NCI-H345 (cell line): ENCODE results near the gene GPR158.
"Not testable (repeated sequence)": the region's sequence is repeated elsewhere in the genome, so short reads cannot be mapped to it uniquely, and the experiment has no call there.

Experiments used
- DNase-seq: peaks from one replicate; lab custom pipeline; 2025; lab: John Stamatoyannopoulos, UW

Gene GPR158

GRCh38 chr10:25297466-25297865, 122.7 kb downstream of the GPR158 start:
- DNase-seq = no peak

- DNase-seq = no peak
Measured at GRCh38 chr10:25300073-25300472, 125.3 kb downstream of the GPR158 start.

GRCh38 chr10:25304606-25305005, 129.8 kb downstream of the GPR158 start:
- no peak for DNase-seq

DNA sequence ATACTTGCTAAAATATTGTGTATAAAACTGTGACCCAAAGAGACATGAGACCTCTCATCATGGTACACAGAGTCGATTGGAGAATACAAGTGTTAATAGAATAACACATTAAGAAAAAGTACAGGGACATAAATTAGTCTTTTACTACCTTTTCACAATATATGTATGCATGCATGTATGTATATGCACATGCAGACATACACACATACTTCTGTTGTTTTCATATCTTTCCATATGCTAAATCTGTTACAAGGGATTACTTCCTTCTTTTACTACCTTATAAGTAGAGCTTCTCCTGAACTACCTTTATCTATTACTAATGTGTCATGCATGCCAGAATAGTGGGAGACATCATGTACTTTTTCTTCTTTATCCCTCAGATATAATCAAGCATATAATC, 131.6 kb downstream of the GPR158 start:
- DNase-seq = no peak

DNA sequence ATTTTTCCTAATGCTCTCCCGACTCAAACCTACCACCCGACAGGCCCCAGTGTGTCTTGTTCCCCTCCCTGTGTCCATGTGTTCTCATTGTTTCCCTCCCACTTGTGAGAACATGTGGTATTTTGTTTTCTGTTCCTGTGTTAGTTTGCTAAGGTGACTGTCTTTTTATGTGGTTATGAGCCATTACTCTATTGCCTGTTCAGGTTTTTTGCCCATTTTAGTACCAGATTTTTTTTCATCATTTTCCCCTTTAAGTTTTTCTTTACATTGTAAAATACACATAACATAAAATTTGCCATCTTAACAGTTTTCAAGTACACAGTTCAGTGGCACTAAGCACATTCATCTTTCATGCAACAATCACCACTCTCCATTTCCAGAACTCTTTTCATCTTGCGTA, 133.5 kb downstream of the GPR158 start:
- no peak for DNase-seq

DNA sequence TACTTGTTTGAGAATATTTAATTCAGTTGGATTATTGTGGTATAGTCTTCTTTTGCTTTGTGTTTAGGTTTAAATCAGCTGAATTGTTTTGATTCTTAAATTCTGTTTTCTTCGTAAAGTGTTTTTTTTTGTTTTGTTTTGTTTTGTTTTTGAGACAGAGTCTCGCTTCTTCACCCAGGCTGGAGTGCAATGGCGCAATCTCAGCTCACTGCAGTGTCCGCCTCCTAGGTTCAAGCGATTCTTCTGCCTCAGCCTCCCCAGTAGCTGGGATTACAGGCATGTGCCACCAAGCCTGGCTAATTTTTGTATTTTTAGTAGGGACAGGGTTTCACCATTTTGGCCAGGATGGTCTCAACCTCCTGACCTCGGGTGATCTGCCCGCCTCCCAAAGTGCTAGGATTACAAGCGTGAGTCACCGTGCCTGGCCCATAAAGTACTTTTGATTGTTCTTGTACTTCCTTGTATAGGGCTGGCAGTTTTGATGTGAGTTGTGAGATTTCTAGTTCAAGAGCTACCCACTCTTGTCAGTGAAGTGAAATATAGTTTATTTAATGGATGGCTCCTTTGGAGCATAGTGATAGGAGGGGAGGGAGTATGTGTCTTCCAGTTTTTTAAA, 142.9 kb downstream of the GPR158 start:
- not testable (repeated sequence) for DNase-seq

- no peak for DNase-seq
Measured at GRCh38 chr10:25327273-25327672, 152.5 kb downstream of the GPR158 start.

- no peak for DNase-seq
Measured at GRCh38 chr10:25328361-25328760, 153.6 kb downstream of the GPR158 start.

GRCh38 chr10:25329587-25329986, 154.8 kb downstream of the GPR158 start:
- not testable (repeated sequence) for DNase-seq

DNA sequence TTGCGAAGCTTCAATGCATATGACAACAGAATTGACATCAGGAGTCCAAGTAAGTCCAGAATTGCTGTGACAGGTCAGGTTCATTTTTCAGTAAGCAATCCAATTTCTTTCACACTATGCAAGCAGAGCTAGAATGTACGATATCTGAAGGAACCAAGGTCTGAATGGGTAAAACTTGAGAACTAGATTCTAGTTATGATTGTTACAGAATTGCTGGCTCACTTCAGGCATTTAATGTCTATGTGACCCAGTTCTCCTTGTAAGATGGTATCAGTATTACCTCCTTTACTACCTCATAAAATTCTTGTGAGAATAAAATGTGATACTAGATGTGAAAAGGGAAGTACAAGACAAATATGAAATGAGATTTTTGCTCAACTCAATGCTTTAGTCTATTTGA, 159.6 kb downstream of the GPR158 start:
- DNase-seq = no peak

GRCh38 chr10:25336330-25336729, 161.5 kb downstream of the GPR158 start:
- DNase-seq = no peak

- no peak for DNase-seq
Measured at GRCh38 chr10:25338271-25338670, 163.5 kb downstream of the GPR158 start.

- DNase-seq = no peak
Measured at GRCh38 chr10:25339966-25340365, 165.2 kb downstream of the GPR158 start.

- DNase-seq = no peak
Measured at GRCh38 chr10:25349520-25349919, 174.7 kb downstream of the GPR158 start.

- DNase-seq = no peak
Measured at GRCh38 chr10:25356609-25357008, 181.8 kb downstream of the GPR158 start.

- DNase-seq = no peak
Measured at GRCh38 chr10:25357269-25357668, 182.5 kb downstream of the GPR158 start.

DNA sequence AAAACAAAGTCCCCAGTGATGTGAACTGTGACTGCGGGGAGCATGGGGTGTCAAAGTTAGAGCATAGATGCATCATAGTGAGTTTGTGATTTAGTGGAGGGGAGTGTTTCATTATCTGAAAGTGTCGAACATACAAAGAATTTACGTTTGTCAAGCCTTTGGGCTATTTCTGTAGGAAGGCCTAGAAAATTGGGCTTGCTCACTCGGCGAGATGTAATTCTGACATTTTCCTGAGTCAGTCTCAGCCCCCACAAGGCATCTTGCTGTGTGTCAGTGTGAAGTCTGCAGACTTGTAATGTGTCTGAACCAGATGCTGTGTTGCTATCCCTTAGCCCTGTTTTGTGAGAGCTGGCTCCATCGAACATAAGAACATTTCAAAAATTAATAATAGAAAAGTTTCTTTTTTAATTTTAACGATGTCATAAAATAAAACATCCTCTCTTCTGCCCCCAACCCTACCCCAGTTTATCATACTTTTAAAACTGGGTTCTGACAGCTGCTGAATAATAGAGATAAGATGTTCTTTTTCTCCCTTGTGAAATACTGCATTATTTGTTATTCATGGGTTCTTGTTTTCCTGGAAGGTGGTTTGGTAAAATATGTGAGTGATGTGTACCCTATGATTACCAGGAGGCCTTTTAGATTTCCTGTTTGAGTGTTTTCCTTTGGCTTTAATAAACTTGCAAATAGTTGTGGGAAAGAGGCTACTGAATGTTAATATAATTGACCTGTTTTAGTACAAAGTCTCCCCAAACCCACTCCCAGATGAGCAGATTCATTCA, 207.4 kb downstream of the GPR158 start:
- no peak for DNase-seq

GRCh38 chr10:25382901-25383300, 208.1 kb downstream of the GPR158 start:
- not testable (repeated sequence) for DNase-seq

GRCh38 chr10:25383686-25384085, 208.9 kb downstream of the GPR158 start:
- DNase-seq = no peak

- no peak for DNase-seq
Measured at GRCh38 chr10:25384618-25385017, 209.8 kb downstream of the GPR158 start.

DNA sequence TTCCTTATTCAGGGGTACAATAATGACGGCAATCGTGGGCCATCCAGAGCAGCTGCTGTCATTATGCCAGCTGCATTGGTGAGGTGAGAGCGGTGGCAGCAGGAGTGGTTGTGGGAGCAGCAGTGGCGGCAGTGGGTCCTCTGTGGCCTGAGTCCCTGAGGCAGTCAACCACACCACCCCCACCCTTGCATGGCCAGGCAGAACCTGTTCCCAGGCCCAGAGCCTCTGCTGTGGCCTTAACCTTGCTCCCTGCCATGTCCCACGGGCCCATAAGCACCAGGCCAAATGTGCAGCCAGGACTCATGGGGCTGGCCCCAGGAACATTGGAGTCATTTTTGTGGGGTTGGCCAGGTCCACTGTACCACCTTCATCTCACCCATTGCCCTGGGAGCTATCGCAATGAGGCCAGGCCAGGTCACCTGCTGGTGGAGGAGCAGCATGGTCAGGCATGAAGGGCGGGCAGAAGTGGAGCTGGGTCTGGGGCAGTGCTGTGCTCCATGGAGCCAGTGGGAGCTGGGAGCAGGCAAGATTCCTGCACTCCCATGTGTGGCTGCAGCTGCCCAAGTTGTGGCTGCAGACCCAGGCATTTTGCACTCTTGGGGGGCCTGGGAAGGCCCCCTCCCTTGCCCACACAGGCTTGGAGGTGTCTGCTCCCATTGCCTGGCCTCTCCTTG, 213.5 kb downstream of the GPR158 start:
- DNase-seq = no peak

DNA sequence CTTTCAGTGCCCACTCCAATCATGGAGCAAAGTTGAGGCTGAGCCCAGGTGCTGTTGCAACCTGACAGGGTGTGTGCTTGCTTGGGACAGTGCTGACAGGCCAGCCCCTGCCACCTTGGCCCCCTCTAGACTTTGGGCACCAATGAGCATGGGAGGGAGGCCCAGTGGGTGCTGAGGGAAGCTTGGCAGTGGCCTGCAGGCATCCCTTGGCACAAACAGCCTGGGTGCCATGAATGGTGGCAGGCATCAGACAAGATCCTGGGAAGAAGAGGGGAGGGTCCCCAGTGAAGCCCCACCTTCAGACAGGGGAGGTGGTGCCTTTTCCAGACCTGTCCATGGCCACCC, 214.0 kb downstream of the GPR158 start:
- no peak for DNase-seq

DNA sequence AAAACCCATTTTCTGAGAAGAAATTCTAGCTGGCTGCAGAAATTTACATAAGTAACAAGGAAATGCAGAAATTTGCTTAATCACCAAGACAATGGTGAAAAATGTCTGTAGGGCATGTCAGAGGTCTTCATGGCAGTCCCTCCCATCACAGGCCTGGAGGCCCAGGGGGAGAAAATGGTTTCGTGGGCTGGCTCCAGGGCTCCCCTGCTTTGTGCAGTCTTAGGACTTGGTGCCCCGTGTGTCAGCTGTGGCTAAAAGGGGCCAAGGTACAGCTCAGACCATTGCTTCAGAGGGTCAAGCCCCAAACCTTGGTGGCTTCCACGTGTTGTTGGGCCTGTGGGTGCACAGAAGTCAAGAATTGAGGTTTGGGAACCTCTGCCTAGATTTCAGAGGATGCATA, 215.9 kb downstream of the GPR158 start:
- no peak for DNase-seq
